ENCODE results near the gene SYNE1. TPM values are rescaled to one million over a fixed set of nuclear protein-coding genes. Genes with fewer than 3 reads are reported as not detected.

Gene SYNE1
- total and polyA plus RNA-seq, 2 of the 8 experiments (the other 6 are each of a cell fraction or from before 2014, with no cell fraction given): 2.8 to 5.5 TPM

GRCh38 chr6:152356016-152356415 lies 281.1 kb downstream of the SYNE1 start:
- Histone ChIP-seq H2BK5ac (ENCODE audit: low read depth, low read length) (no peak overlapping the region), H2AK5ac (ENCODE audit: low read depth, low read length) (no peak overlapping the region), H3K56ac (replicated peaks; ENCODE audit: insufficient read length, low read depth, low read length) (no peak overlapping the region), H4K20me1 (replicated peaks in 1 of 2; ENCODE audit: control insufficient read depth in 1 of 2, insufficient read depth in 2 of 2, low read length in 2 of 2) (no peaks in the 10 kb centered on the region), H3K9me3 (ENCODE audit: insufficient read depth in 2 of 2, low read depth in 1 of 2, low read length in 1 of 2) (no peaks in the 10 kb centered on the region), H2BK20ac (ENCODE audit: low read length) (no peak overlapping the region), H2BK120ac (replicated peaks; ENCODE audit: low read depth, low read length) (no peak overlapping the region), H3K79me1 (ENCODE audit: low read depth, low read length) (no peaks in the 10 kb centered on the region), H2AFZ (ENCODE audit: low read length) (no peak overlapping the region), H3K4me3 (ENCODE audit: extremely low read depth in 1 of 4, insufficient read depth in 2 of 4, low read depth in 3 of 4, low read length in 4 of 4) (no peak overlapping the region), H2BK12ac (ENCODE audit: low read depth, low read length) (no peak overlapping the region), H3K23ac (ENCODE audit: insufficient read length) (no peak overlapping the region), H2BK15ac (ENCODE audit: low read length) (no peak overlapping the region), H3K4me1 (replicated peaks in 1 of 4; ENCODE audit: control insufficient read depth in 3 of 4, insufficient read depth in 4 of 4, low read length in 3 of 4) (no peaks in the 10 kb centered on the region), H3K36me3 (ENCODE audit: control insufficient read depth in 2 of 4, insufficient read depth in 4 of 4, low read length in 3 of 4) (no peaks in the 10 kb centered on the region), H3K4ac (replicated peaks; ENCODE audit: insufficient read length, low read depth, low read length) (no peak overlapping the region), H3K14ac (ENCODE audit: insufficient read length) (no peak overlapping the region), H3K18ac (ENCODE audit: extremely low read depth, low read length) (no peak overlapping the region), H4K91ac (replicated peaks; ENCODE audit: insufficient read length, low read length) (no peak overlapping the region), H4K8ac (ENCODE audit: extremely low read depth, insufficient read depth, low read length) (no peak overlapping the region), H3K79me2 (ENCODE audit: control insufficient read depth in 1 of 2, insufficient read depth in 2 of 2, low read length in 2 of 2) (no peaks in the 10 kb centered on the region), H3K27me3 (replicated peaks in 1 of 4; ENCODE audit: control insufficient read depth in 3 of 4, extremely low read depth in 1 of 4, insufficient read depth in 3 of 4, low read length in 3 of 4) (no peaks in the 10 kb centered on the region), H3K4me2 (ENCODE audit: insufficient read depth in 1 of 2, low read depth in 2 of 2, low read length in 2 of 2) (no peak overlapping the region), H3K27ac (ENCODE audit: low read depth, low read length) (no peak overlapping the region), H3K9ac (replicated peaks in 1 of 4; ENCODE audit: extremely low read depth in 1 of 4, low read depth in 3 of 4, low read length in 3 of 4) (no peak overlapping the region), H3K23me2 (ENCODE audit: low read depth, low read length) (no peaks in the 10 kb centered on the region; the same call in 1 of the 2 replicates), H4K5ac (ENCODE audit: insufficient read length, low read depth, low read length) (no peak overlapping the region)
- FAIRE-seq: no peak
- CTCF ChIA-PET (ENCODE audit: partially characterized antibody): no interaction called here
- POLR2A ChIA-PET (ENCODE audit: partially characterized antibody): no interaction called here
- no peak for DNase-seq (ENCODE audit: low read depth in 1 of 2, low spot score in 2 of 2)
- WGBS, 2 experiments (ENCODE audit: extremely low coverage in 1 of 2, insufficient coverage in 1 of 2, insufficient read length in 1 of 2, insufficient replicate concordance in 2 of 2, low coverage in 1 of 2, low lambda C conversion rate in 2 of 2, missing lambda C conversion rate in 1 of 2): 100% methylated on average over 1 of the region's 1 CpG; no CpG with 5 or more reads in 1 of the 2 experiments
- TF ChIP-seq KDM4A (IDR thresholded peaks at IDR 0.05; ENCODE audit: low read depth, low read length, severe bottlenecking) (no peak), MAX (IDR thresholded peaks at IDR 0.05) (no peak), MAFK (IDR thresholded peaks at IDR 0.05; ENCODE audit: low read depth, low read length) (no peak), USF2 (IDR thresholded peaks at IDR 0.05; ENCODE audit: low read length) (no peak), RAD21 (IDR thresholded peaks at IDR 0.05 in 1 of 2, conservative IDR thresholded peaks at IDR 0.05 in 1 of 2; ENCODE audit: low read depth in 2 of 2, low read length in 2 of 2) (no peak), JUN (IDR thresholded peaks at IDR 0.05; ENCODE audit: low read depth, low read length) (no peak), RBBP5 (IDR thresholded peaks at IDR 0.05; ENCODE audit: borderline replicate concordance, low read depth, low read length) (no peak), POU5F1 (IDR thresholded peaks at IDR 0.05; ENCODE audit: low read depth, low read length) (no peak), EP300 (IDR thresholded peaks at IDR 0.05; ENCODE audit: borderline replicate concordance in 1 of 2, low read depth in 2 of 2, low read length in 2 of 2) (no peak), SP4 (IDR thresholded peaks at IDR 0.05; ENCODE audit: low read length) (no peak), PHF8 (conservative IDR thresholded peaks at IDR 0.05; ENCODE audit: low read depth, low read length) (no peak)

All from H1 (cell line).